Left lung (tissue), 10 donors: ENCODE data around the gene SYPL2. TPM values are rescaled to one million over a fixed set of nuclear protein-coding genes. Genes with fewer than 3 reads are reported as not detected.

Experiments used
- ATAC-seq: fragments of 200-7000 bp; cut with Tn5 transposase; one replicate; pipeline ENCODE4 v1.9.1; 2020; ENCODE audit warnings: moderate library complexity
- DNase-seq, 4 donors: peaks; one replicate each; pipeline ENCODE4 v3.0.0-alpha.2; 2013 to 2020
- H3K27ac ChIP-seq, 2 donors: fragments of 200-600 bp; sonication (generic) in 1 of 2; one replicate each; pipeline versions ENCODE4 v1.5.0 to v1.8.0; 2020 to 2021
- H3K27me3 ChIP-seq, 2 donors: fragments of 200-600 bp; sonication (generic) in 1 of 2; one replicate each; pipeline versions ENCODE4 v1.5.0 to v1.8.0; 2020 to 2021
- H3K36me3 ChIP-seq, 2 donors: fragments of 200-600 bp; sonication (generic) in 1 of 2; one replicate each; pipeline versions ENCODE4 v1.5.0 to v1.8.0; 2020 to 2021
- H3K4me1 ChIP-seq, 2 donors: fragments of 200-600 bp; one replicate each; pipeline ENCODE4 v1.8.0; 2021
- H3K4me3 ChIP-seq, 2 donors: fragments of 200-600 bp; sonication (generic) in 1 of 2; one replicate each; pipeline versions ENCODE4 v1.5.0 to v1.8.0; 2020 to 2021; ENCODE audit warnings: mild to moderate bottlenecking in 1 of 2
- H3K9me3 ChIP-seq, 2 donors: fragments of 200-600 bp; sonication (generic) in 1 of 2; one replicate each; pipeline versions ENCODE4 v1.5.0 to v1.8.0; 2020 to 2021
- intact Hi-C, 2 donors: fragments of 100-400 bp; cut with DNase I; formaldehyde crosslinking; loops; one replicate each; pipeline versions ENCODE4 v1.11.2 to v1.14.2; 2022
- polyA plus RNA-seq, 6 donors: library from polyadenylated mRNA; unstranded; fragments of 120-200 nt; gene quantifications; one replicate each; pipeline ENCODE4 v1.2.1, GENCODE V29; 2013; ENCODE audit not compliant: insufficient read length in 6 of 6
- total RNA-seq, 2 donors: library from RNA; stranded (reverse); fragmentation: NEBNext Ultra II Directional; extraction: Animal tissue kit (Norgen Biotek cat#: 25700); gene quantifications; one replicate each; pipeline ENCODE4 v1.2.1, GENCODE V29; 2021
- TF ChIP-seq, protein P1 (sequence below), 2 donors: fragments of 200-600 bp; sonication (generic) in 1 of 2; IDR thresholded peaks; one replicate each; pipeline versions ENCODE4 v1.5.0 to v1.8.0; 2021; ENCODE audit warnings: antibody characterized with exemption in 2 of 2
- donor health status: DM: no; HTN: yes; CAD: no.
- donor health status: DM: no; HTN: no; CAD: no.

SYPL2 gene
- total and polyA plus RNA-seq, 8 donors, result 0.14 to 4.5 (median 0.28) TPM

DNA sequence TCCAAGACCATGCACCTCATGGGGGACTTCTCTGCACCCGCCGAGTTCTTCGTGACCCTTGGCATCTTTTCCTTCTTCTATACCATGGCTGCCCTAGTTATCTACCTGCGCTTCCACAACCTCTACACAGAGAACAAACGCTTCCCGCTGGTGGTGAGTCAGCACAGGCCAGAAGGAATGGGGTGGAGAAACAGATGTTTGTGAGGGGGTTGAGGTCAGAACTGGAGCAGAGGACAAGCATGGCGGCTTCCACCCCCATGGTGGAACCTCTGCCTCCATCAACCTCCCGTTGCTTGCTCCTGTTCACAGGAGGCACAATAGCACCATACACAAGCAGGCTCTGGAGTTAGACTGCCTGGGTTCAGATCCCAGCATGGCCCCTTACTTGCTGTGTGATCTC is 10.5 kb downstream of the SYPL2 start:
- Histone ChIP-seq H3K4me1 (no peaks in the 10 kb centered on the region), H3K27me3 (peaks cover 0 to 36% of the 10 kb centered on the region in 2 donors), H3K4me3 (no peak overlapping the region), H3K9me3 (no peaks in the 10 kb centered on the region), H3K36me3 (no peaks in the 10 kb centered on the region), H3K27ac (no peak overlapping the region)
- TF ChIP-seq, protein P1, sequence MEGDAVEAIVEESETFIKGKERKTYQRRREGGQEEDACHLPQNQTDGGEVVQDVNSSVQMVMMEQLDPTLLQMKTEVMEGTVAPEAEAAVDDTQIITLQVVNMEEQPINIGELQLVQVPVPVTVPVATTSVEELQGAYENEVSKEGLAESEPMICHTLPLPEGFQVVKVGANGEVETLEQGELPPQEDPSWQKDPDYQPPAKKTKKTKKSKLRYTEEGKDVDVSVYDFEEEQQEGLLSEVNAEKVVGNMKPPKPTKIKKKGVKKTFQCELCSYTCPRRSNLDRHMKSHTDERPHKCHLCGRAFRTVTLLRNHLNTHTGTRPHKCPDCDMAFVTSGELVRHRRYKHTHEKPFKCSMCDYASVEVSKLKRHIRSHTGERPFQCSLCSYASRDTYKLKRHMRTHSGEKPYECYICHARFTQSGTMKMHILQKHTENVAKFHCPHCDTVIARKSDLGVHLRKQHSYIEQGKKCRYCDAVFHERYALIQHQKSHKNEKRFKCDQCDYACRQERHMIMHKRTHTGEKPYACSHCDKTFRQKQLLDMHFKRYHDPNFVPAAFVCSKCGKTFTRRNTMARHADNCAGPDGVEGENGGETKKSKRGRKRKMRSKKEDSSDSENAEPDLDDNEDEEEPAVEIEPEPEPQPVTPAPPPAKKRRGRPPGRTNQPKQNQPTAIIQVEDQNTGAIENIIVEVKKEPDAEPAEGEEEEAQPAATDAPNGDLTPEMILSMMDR (IDR thresholded peaks at IDR 0.05), result no peak
- intact Hi-C loops, result no loop called here
- ATAC-seq (no peak), DNase-seq (no peak)

DNA sequence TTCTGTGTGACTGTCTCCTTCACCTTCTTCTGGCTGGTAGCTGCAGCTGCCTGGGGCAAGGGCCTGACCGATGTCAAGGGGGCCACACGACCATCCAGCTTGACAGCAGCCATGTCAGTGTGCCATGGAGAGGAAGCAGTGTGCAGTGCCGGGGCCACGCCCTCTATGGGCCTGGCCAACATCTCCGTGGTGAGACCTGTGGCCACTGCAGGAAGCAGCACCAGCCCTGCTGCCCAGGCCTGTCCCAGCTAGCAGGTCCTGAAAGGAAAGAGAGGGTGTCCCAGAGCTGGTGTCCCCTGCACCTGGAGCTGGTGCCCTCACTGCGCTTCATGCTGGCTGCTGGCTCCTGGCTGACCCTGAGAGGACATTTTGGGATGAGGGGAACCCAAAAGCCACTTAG is 11.5 kb downstream of the SYPL2 start:
- no peak for DNase-seq
- TF ChIP-seq, protein P1 (IDR thresholded peaks at IDR 0.05), result no peak
- Histone ChIP-seq H3K9me3 (no peaks in the 10 kb centered on the region), H3K4me1 (peaks cover 0 to 1% of the 10 kb centered on the region in 2 donors), H3K4me3 (no peak overlapping the region), H3K36me3 (no peaks in the 10 kb centered on the region), H3K27ac (no peak overlapping the region), H3K27me3 (peaks cover 0 to 36% of the 10 kb centered on the region in 2 donors)
- ATAC-seq, result no peak
- intact Hi-C loops, result no loop called here

DNA sequence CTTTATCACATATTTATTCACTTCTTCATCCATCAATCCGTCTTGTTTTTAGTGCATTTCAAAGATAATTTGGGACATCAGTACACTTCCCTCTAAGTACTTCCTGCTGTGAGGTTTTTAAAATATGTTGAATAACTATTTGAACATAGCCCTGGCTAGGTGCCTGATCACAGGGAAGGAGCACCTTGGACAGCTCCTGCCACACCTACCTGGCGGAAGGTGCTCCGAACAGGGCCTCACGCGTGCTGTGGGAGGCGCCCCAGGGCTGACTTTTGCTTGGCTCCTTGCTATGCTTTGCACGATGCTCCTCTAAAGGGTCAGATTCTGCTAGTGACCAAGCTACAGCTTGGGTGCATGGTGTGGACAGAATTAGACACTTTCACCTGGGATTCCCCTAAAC is 12.5 kb downstream of the SYPL2 start:
- TF ChIP-seq, protein P1 (IDR thresholded peaks at IDR 0.05), result no peak
- H3K9me3 ChIP-seq, result no peaks in the 10 kb centered on the region
- ATAC-seq (peak; percentile 16), DNase-seq (peak in 1 of 4 donors; percentile 35)
- no peak overlapping the region for H3K27ac ChIP-seq
- H3K4me1 ChIP-seq, result peaks cover 6 to 7% of the 10 kb centered on the region in 2 donors
- peaks cover 0 to 33% of the 10 kb centered on the region in 2 donors for H3K27me3 ChIP-seq
- no peak overlapping the region for H3K4me3 ChIP-seq
- no peaks in the 10 kb centered on the region for H3K36me3 ChIP-seq
- intact Hi-C loops, result no loop called here

DNA sequence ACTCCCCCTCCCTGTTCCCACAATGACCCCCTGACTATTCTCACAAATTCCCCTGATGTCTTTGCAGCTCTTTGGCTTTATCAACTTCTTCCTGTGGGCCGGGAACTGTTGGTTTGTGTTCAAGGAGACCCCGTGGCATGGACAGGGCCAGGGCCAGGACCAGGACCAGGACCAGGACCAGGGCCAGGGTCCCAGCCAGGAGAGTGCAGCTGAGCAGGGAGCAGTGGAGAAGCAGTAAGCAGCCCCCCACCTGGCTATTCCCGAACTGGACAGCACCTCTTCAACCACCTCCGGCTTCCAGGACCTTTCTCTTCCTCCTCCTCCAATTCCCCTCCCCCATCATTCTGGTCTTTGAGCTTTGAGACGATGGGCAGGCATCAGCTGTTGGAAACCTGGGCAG is 13.0 kb downstream of the SYPL2 start:
- Histone ChIP-seq H3K4me1 (peaks cover 6 to 9% of the 10 kb centered on the region in 2 donors), H3K27me3 (peaks cover 0 to 33% of the 10 kb centered on the region in 2 donors), H3K9me3 (no peaks in the 10 kb centered on the region), H3K4me3 (no peak overlapping the region), H3K27ac (no peak overlapping the region), H3K36me3 (no peaks in the 10 kb centered on the region)
- ATAC-seq, result no peak
- TF ChIP-seq, protein P1 (IDR thresholded peaks at IDR 0.05), result no peak
- DNase-seq, result no peak
- intact Hi-C loops, result no loop called here

DNA sequence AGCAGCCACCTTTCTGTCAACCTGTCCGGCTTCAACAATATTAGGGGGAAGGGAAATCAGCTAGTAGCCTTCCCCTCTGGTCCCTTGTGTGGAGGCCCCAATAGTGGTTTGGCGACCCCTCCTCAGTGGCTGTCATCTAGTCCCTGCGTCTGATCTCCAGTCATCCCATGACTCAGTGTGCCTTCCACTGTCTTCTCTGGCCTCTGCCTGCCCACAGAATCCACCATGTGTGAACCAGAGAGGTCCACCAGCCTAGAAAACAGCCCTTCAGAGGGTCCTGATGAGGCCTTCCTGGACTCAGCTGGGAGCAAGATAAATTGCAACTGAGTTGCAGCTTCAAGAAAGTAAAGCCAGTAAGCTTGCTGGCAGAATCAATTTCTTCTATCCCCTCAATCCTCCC is 13.6 kb downstream of the SYPL2 start:
- TF ChIP-seq, protein P1 (IDR thresholded peaks at IDR 0.05), result no peak
- H3K9me3 ChIP-seq, result no peaks in the 10 kb centered on the region

More for the DNA sequence above, 13.6 kb downstream of the SYPL2 start:
- Histone ChIP-seq H3K27ac (no peak overlapping the region), H3K27me3 (peaks cover 0 to 33% of the 10 kb centered on the region in 2 donors), H3K4me1 (peaks cover 10 to 15% of the 10 kb centered on the region in 2 donors), H3K4me3 (no peak overlapping the region), H3K36me3 (no peaks in the 10 kb centered on the region)
- ATAC-seq, result no peak
- DNase-seq, result no peak
- intact Hi-C loops, result no loop called here
